SK-N-SH treated with all-trans-retinoic acid at 6 μM for 48 hours (cell line): ENCODE data around the gene ZBTB40.

Experiments
- ARNTL ChIP-seq: fragments of 450-650 bp; formaldehyde crosslinking; IDR thresholded peaks from 2 replicates; pipeline ENCODE4 v1.5.0; 2020; ENCODE audit warnings: low read depth, mild to moderate bottlenecking, moderate library complexity, borderline replicate concordance
- CREB5 ChIP-seq: fragments of 250-450 bp; sonication (Bioruptor Pico); IDR thresholded peaks from 2 replicates; pipeline ENCODE4 v1.5.1; 2020; ENCODE audit warnings: low read depth, mild to moderate bottlenecking, moderate library complexity
- CSRNP3 ChIP-seq: fragments of 250-450 bp; sonication (Bioruptor Pico); IDR thresholded peaks from 2 replicates; pipeline ENCODE4 v1.5.1; 2021; ENCODE audit warnings: mild to moderate bottlenecking, moderate library complexity
- ESRRG ChIP-seq: fragments of 250-450 bp; sonication (Bioruptor Pico); IDR thresholded peaks from 2 replicates; pipeline ENCODE4 v1.6.1; 2021; ENCODE audit warnings: mild to moderate bottlenecking
- GLIS3 ChIP-seq: fragments of 250-450 bp; sonication (Bioruptor Pico); IDR thresholded peaks from 2 replicates; pipeline ENCODE4 v1.5.0; 2020; ENCODE audit warnings: mild to moderate bottlenecking, moderate library complexity
- OSR1 ChIP-seq: fragments of 250-450 bp; sonication (Bioruptor Pico); IDR thresholded peaks from 2 replicates; pipeline ENCODE4 v1.8.0; 2022; ENCODE audit warnings: moderate library complexity, mild to moderate bottlenecking, inconsistent platforms
- POU6F1 ChIP-seq: fragments of 250-450 bp; sonication (Bioruptor Pico); IDR thresholded peaks from 2 replicates; pipeline ENCODE4 v1.8.0; 2021; ENCODE audit warnings: low read depth, mild to moderate bottlenecking, moderate library complexity, borderline replicate concordance
- PPARA ChIP-seq: fragments of 250-450 bp; sonication (Bioruptor Pico); IDR thresholded peaks from 2 replicates; pipeline ENCODE4 v1.5.0; 2020; ENCODE audit warnings: mild to moderate bottlenecking, borderline replicate concordance
- RARB ChIP-seq: fragments of 250-450 bp; sonication (Bioruptor Pico); IDR thresholded peaks from 2 replicates; pipeline ENCODE4 v1.8.0; 2021; ENCODE audit warnings: mild to moderate bottlenecking, moderate library complexity
- TCF4 ChIP-seq: fragments of 250-450 bp; sonication (Bioruptor Pico); IDR thresholded peaks from 2 replicates; pipeline ENCODE4 v1.8.0; 2021; ENCODE audit warnings: mild to moderate bottlenecking, moderate library complexity, borderline replicate concordance
- ZC3H10 ChIP-seq: fragments of 250-450 bp; sonication (Bioruptor Pico); IDR thresholded peaks from 2 replicates; pipeline ENCODE4 v1.5.1; 2021; ENCODE audit warnings: mild to moderate bottlenecking, moderate library complexity
- ZFP3 ChIP-seq: fragments of 250-450 bp; sonication (Bioruptor Pico); IDR thresholded peaks from 2 replicates; pipeline ENCODE4 v1.5.0; 2020; ENCODE audit warnings: mild to moderate bottlenecking, moderate library complexity
- ZFP30 ChIP-seq: fragments of 450-650 bp; formaldehyde crosslinking; IDR thresholded peaks from 2 replicates; pipeline ENCODE4 v1.5.0; 2022; ENCODE audit warnings: mild to moderate bottlenecking, moderate library complexity
- TF ChIP-seq, protein P1 (sequence below): fragments of 250-450 bp; sonication (Bioruptor Pico); IDR thresholded peaks from 2 replicates; pipeline ENCODE4 v1.8.0; 2020; ENCODE audit warnings: mild to moderate bottlenecking, moderate library complexity, borderline replicate concordance

- TF ChIP-seq, protein P1, sequence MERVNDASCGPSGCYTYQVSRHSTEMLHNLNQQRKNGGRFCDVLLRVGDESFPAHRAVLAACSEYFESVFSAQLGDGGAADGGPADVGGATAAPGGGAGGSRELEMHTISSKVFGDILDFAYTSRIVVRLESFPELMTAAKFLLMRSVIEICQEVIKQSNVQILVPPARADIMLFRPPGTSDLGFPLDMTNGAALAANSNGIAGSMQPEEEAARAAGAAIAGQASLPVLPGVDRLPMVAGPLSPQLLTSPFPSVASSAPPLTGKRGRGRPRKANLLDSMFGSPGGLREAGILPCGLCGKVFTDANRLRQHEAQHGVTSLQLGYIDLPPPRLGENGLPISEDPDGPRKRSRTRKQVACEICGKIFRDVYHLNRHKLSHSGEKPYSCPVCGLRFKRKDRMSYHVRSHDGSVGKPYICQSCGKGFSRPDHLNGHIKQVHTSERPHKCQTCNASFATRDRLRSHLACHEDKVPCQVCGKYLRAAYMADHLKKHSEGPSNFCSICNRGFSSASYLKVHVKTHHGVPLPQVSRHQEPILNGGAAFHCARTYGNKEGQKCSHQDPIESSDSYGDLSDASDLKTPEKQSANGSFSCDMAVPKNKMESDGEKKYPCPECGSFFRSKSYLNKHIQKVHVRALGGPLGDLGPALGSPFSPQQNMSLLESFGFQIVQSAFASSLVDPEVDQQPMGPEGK (CRISPR knock-in tag) = no peak
- TF ChIP-seq PPARA (CRISPR knock-in tag) (no peak), ZFP3 (no peak), ZC3H10 (CRISPR knock-in tag) (no peak), TCF4 (no peak), GLIS3 (no peak), POU6F1 (CRISPR knock-in tag) (no peak), CSRNP3 (CRISPR knock-in tag) (no peak), ZFP30 (no peak), RARB (CRISPR knock-in tag) (no peak), CREB5 (CRISPR knock-in tag) (no peak), ARNTL (CRISPR knock-in tag) (no peak), ESRRG (no peak), OSR1 (no peak)
Observed at GRCh38 chr1:22576617-22577016, 125.0 kb downstream of the ZBTB40 start.
